LNCaP clone FGC (cell line): Measurements from ENCODE around the gene NRXN3.

ENCODE experiments used
- DNase-seq: peaks from one replicate; pipeline ENCODE4 v3.0.0-alpha.2; 2011; ENCODE audit warnings: low read depth
- H3K4me3 ChIP-seq: 2 replicates; pipeline ENCODE4 v1.5.1; 2011; ENCODE audit warnings: mild to moderate bottlenecking, low read depth, low read length, control low read depth
- TF ChIP-seq, protein P1 (sequence below): IDR thresholded peaks from 2 replicates; pipeline ENCODE4 v1.5.1; 2012; ENCODE audit warnings: mild to moderate bottlenecking; ENCODE audit not compliant: control insufficient read depth, insufficient read depth; ENCODE audit errors: extremely low read depth

The NRXN3 gene

DNA sequence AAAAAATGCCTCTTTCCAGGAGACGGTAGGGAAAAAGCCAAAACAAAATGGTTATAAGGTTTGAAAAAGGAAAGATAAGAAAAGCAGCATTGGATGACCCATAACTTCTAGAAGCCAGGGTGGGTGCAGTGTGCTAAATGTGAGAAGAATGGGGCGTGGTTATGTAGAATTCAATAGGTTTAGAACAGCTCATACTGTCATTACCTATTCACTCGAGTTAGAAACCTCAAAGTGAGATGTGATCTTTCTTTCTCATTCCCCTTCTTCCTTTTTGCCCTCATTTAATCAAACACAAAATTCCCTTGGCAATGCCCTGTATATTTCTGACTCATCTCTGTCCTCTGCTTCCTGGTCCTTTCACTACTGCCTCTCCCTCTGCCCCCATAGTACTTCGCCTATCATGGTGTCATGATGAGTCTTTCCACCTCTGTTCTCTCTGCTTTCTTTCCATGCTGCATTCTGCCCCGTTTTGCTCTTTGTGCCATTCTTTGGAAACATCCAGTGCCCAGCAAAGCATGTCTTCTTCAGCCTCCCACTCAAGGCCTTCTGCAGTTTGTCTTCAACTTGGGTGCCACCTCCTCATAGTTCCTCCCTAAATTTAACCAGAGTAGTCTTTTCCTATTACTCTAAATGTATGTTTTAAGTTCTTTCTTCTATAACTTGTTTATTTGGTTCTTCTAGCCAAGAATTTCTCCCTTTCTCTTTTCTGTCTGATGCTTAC, 496.3 kb downstream of the NRXN3 start:
- no peak overlapping the region for H3K4me3 ChIP-seq
- TF ChIP-seq, protein P1, sequence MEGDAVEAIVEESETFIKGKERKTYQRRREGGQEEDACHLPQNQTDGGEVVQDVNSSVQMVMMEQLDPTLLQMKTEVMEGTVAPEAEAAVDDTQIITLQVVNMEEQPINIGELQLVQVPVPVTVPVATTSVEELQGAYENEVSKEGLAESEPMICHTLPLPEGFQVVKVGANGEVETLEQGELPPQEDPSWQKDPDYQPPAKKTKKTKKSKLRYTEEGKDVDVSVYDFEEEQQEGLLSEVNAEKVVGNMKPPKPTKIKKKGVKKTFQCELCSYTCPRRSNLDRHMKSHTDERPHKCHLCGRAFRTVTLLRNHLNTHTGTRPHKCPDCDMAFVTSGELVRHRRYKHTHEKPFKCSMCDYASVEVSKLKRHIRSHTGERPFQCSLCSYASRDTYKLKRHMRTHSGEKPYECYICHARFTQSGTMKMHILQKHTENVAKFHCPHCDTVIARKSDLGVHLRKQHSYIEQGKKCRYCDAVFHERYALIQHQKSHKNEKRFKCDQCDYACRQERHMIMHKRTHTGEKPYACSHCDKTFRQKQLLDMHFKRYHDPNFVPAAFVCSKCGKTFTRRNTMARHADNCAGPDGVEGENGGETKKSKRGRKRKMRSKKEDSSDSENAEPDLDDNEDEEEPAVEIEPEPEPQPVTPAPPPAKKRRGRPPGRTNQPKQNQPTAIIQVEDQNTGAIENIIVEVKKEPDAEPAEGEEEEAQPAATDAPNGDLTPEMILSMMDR = no peak
- no peak for DNase-seq

DNA sequence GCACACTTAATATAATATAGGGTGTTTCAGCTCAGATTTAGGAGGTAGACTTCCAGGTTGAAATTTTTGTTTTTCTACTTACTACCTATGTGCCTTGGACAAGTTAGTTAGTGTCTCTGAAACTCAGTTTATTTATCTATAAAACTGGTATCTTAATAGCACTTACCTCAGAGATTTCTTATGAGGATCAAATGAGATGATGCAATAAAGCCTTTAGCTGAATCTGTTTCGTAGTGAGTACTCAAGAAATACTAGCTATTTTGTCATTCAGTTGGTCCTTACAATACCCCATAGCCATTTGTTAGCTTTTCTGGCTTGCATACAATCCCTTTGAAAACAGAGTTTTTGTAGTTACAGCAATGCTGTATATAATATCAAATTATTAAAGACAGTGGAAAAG, 497.0 kb downstream of the NRXN3 start:
- no peak overlapping the region for H3K4me3 ChIP-seq
- TF ChIP-seq, protein P1 = no peak
- DNase-seq = no peak

DNA sequence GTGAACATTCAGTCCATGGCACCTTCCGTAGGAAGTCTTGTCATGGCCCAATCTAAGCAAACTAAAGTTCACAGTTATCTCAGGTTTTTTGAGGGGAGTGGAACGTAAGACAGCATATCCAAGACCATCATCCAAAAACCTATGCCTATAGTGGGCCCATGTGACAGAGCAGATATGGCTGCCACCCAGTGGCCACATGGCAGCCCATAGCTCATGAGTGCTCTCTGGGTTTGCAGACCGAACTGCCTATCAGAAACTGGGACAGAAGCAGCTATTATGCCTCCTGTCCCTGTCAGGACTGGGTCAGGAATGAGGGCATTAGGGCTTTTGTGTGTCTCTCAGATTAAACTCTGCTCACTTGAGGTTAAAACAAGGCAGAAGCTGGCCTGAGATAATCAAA, 503.7 kb downstream of the NRXN3 start:
- no peak overlapping the region for H3K4me3 ChIP-seq
- DNase-seq = no peak
- TF ChIP-seq, protein P1 = 0 out of 2 replicates have a peak, but pooled peaks have one; percentile 2

GRCh38 chr14:78674820-78675219, 504.6 kb downstream of the NRXN3 start:
- TF ChIP-seq, protein P1 = no peak
- H3K4me3 ChIP-seq = no peak overlapping the region
- DNase-seq = no peak

DNA sequence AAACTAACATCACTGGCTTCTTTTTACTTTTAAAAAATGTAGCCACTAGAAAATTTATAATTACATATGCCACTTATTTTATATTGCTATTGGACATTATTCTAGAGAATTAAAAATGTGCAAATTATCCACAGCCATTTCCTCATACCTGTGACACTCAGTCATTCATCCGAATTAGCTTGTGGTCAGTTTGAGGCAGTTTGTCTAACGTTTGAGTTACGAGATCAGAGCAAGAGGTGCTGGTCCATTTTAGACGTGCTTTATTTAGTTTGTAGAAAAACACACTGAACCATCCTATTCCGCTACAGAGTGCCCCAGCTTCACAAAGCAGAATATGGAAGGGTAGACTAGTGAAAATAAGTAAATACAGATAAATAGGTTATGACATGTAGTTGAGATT, 513.0 kb downstream of the NRXN3 start:
- TF ChIP-seq, protein P1 = no peak
- DNase-seq = no peak

GRCh38 chr14:78683981-78684380, 513.8 kb downstream of the NRXN3 start:
- TF ChIP-seq, protein P1 = no peak
- no peak for DNase-seq
- H3K4me3 ChIP-seq = no peak overlapping the region

More for the DNA sequence above, 513.0 kb downstream of the NRXN3 start:
- H3K4me3 ChIP-seq = no peak overlapping the region

DNA sequence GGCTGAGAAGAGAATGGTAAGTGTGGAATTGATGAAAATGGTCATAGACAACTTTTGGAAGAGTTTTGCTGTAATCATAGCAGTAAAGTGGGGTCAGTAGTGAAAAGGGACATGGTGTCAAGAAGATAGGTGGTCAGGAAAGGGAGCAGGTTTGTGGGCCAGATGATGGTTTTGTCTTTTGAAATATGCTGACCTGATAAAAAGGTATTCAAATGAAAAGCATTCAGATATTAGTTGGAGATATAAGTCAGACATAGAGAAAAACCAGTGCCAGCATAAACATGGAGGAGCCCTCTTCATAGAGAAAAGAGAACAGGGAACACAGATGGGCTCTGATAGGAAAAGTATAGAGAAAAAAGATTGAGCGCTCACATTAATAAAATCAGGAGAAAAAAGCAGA, 518.3 kb downstream of the NRXN3 start:
- DNase-seq = no peak
- H3K4me3 ChIP-seq = no peak overlapping the region
- TF ChIP-seq, protein P1 = no peak
